ENCODE results near the gene USP48.

GRCh38 chr1:21637514-21637913 is 145.4 kb downstream of the USP48 start:
- no peak for TF ChIP-seq CTCF (IDR thresholded peaks at IDR 0.05)
- no peak for TF ChIP-seq POLR2AphosphoS5 (IDR thresholded peaks at IDR 0.05)

Data from breast epithelium (tissue), 3 donors.